ENCODE measurements around the gene PIEZO1. TPM values are rescaled to one million over a fixed set of nuclear protein-coding genes. Genes with fewer than 3 reads are reported as not detected.

The PIEZO1 gene
- total and polyA plus RNA-seq, 10 of the 15 experiments (the other 5 are each of a cell fraction or from before 2014, with no cell fraction given) = 1.3 to 169 (median 33.4) TPM

DNA sequence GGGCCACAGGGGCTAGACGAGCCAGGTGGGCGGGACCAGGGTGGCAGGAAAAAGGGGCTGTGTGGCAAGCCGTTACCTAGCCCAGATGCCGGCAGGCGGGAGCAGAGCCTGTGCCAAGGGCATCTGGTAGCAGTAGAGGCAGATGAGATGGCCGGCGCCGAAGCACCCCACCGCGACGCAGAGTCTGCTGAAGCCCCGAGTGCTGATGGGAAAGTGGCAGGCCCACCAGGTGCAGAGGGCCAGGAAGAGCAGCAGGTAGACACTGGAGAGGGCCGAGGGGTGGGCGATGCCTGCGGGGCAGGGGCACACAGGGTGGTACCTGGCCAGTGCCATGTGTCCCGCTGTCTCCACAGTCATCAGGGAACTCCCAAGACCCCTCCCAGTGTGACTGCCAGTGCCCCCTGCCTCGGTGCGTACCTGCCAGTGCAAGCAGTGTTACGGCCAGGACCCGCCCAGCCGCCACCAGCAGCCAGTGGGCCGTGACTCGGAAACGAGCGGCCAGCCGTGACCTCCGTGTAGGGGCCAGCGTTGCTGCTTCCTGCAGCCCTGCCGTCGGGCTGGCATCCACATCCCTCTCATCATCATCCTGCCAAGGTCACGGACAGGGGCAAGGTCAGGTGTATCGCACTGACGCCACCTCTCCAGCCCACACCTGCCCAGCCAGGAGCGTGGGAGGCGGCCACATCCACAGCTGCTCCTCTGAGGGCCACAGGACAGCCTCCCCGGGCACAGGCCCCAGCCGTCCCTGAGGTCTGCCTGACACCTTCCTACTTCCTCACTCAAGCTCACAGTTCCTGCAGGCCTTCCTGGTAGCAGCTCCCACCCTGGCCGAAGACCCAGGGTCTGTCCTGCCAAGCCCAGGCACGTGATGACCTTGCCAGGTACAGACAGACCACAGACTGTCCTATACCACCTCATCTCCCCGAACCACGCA, 46.6 kb downstream of the PIEZO1 start:
- TSS peak; percentile 50 for BruUV-seq (replicated peaks)
- CTCF ChIA-PET = interaction anchor here (0.6 to 3.1 kb wide), 20 partner anchors 9 to 476 kb away, joined by 3 to 51 read pairs (median 6); partner anchors contain the start of genes APRT, PIEZO1 and ZC3H18
- H3K4me3 ChIP-seq = no peak overlapping the region
- H3K9ac ChIP-seq (ENCODE audit: control insufficient read depth, insufficient read depth, low read length) = no peak overlapping the region
- no peaks in the 10 kb centered on the region for H3K9me3 ChIP-seq (replicated peaks; ENCODE audit: control insufficient read depth, insufficient read depth, low read length)
- RAD21 ChIA-PET (ENCODE audit: unreplicated experiment) = interaction anchor here (0.7 to 1.9 kb wide), 10 partner anchors 31 to 479 kb away, joined by 3 to 50 read pairs (median 7); partner anchors contain the start of genes APRT, CDH15, PIEZO1 and ZNF778
- H3K27ac ChIP-seq (ENCODE audit: control insufficient read depth, insufficient read depth) = no peak overlapping the region
- H3K36me3 ChIP-seq (ENCODE audit: control insufficient read depth in 2 of 2, insufficient read depth in 2 of 2, low read length in 1 of 2) = peaks cover 4 to 45% of the 10 kb centered on the region in 2 experiments; a peak in 3 of 4 replicates
- WGBS (ENCODE audit: insufficient coverage, insufficient replicate concordance, low lambda C conversion rate, missing lambda C conversion rate) = 91% methylated on average over 41 of the region's 41 CpGs
- H3K4me1 ChIP-seq (ENCODE audit: control insufficient read depth, insufficient read depth, low read length) = peaks cover 3% of the 10 kb centered on the region; the same call in 1 of the 2 replicates
- no peaks in the 10 kb centered on the region for H3K79me2 ChIP-seq (ENCODE audit: control insufficient read depth, insufficient read depth, low read length)
- POLR2A ChIA-PET = interaction anchor here (0.9 kb wide), 1 partner anchor 41 kb away, joined by 3 read pairs; no protein-coding TSS in a partner anchor
- no peak overlapping the region for H2AFZ ChIP-seq (ENCODE audit: control insufficient read depth, low read depth, low read length)
- intact Hi-C loops (cut with micrococcal nuclease; ENCODE audit: unreplicated experiment) (no loop called here), in situ Hi-C loops (cut with MboI) (no loop called here)
- DNase-seq (ENCODE audit: low read depth, low spot score) (no peak), FAIRE-seq (no peak), ATAC-seq (no peak)
- H4K20me1 ChIP-seq (ENCODE audit: control insufficient read depth, insufficient read depth) = no peaks in the 10 kb centered on the region
- H3K27me3 ChIP-seq (replicated peaks in 1 of 2; ENCODE audit: control insufficient read depth in 2 of 2, insufficient read depth in 2 of 2, low read length in 1 of 2) = no peaks in the 10 kb centered on the region
- SMC1A ChIA-PET (ENCODE audit: uncharacterized antibody, unreplicated experiment) = interaction anchor here (0.8 to 1.4 kb wide), 9 partner anchors 9 to 469 kb away, joined by 3 to 10 read pairs (median 5); no protein-coding TSS in a partner anchor
- H3K4me2 ChIP-seq (ENCODE audit: control insufficient read depth, insufficient read depth) = no peak overlapping the region
- TF ChIP-seq, protein P1, sequence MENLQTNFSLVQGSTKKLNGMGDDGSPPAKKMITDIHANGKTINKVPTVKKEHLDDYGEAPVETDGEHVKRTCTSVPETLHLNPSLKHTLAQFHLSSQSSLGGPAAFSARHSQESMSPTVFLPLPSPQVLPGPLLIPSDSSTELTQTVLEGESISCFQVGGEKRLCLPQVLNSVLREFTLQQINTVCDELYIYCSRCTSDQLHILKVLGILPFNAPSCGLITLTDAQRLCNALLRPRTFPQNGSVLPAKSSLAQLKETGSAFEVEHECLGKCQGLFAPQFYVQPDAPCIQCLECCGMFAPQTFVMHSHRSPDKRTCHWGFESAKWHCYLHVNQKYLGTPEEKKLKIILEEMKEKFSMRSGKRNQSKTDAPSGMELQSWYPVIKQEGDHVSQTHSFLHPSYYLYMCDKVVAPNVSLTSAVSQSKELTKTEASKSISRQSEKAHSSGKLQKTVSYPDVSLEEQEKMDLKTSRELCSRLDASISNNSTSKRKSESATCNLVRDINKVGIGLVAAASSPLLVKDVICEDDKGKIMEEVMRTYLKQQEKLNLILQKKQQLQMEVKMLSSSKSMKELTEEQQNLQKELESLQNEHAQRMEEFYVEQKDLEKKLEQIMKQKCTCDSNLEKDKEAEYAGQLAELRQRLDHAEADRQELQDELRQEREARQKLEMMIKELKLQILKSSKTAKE (IDR thresholded peaks at IDR 0.05; ENCODE audit: low read depth, poor library complexity, severe bottlenecking) = no peak
- TF ChIP-seq SMAD5 (IDR thresholded peaks at IDR 0.05; ENCODE audit: low read depth) (no peak), SIN3A (IDR thresholded peaks at IDR 0.05; ENCODE audit: low read depth, low read length) (no peak), DPF2 (IDR thresholded peaks at IDR 0.05) (no peak), NFYB (IDR thresholded peaks at IDR 0.05; ENCODE audit: insufficient read depth, low read depth, low read length) (no peak), MXI1 (IDR thresholded peaks at IDR 0.05; ENCODE audit: low read depth, low read length) (no peak), SP1 (IDR thresholded peaks at IDR 0.05; ENCODE audit: low read depth, low read length) (no peak), PAX5 (IDR thresholded peaks at IDR 0.05; ENCODE audit: borderline replicate concordance, low read depth, low read length) (peak; percentile 58; the same call in 1 of the 2 replicates)
- TF ChIP-seq, protein P2, sequence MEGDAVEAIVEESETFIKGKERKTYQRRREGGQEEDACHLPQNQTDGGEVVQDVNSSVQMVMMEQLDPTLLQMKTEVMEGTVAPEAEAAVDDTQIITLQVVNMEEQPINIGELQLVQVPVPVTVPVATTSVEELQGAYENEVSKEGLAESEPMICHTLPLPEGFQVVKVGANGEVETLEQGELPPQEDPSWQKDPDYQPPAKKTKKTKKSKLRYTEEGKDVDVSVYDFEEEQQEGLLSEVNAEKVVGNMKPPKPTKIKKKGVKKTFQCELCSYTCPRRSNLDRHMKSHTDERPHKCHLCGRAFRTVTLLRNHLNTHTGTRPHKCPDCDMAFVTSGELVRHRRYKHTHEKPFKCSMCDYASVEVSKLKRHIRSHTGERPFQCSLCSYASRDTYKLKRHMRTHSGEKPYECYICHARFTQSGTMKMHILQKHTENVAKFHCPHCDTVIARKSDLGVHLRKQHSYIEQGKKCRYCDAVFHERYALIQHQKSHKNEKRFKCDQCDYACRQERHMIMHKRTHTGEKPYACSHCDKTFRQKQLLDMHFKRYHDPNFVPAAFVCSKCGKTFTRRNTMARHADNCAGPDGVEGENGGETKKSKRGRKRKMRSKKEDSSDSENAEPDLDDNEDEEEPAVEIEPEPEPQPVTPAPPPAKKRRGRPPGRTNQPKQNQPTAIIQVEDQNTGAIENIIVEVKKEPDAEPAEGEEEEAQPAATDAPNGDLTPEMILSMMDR (IDR thresholded peaks at IDR 0.05 in 2 of 3, conservative IDR thresholded peaks at IDR 0.05 in 1 of 3; ENCODE audit: control insufficient read depth in 2 of 3, extremely low read depth in 1 of 3, insufficient read depth in 1 of 3, low read depth in 3 of 3, low read length in 3 of 3) = 0 out of 6 replicates have a peak, but pooled peaks of 1 of the 3 experiments have one; percentile 0
- TF ChIP-seq, protein P3, sequence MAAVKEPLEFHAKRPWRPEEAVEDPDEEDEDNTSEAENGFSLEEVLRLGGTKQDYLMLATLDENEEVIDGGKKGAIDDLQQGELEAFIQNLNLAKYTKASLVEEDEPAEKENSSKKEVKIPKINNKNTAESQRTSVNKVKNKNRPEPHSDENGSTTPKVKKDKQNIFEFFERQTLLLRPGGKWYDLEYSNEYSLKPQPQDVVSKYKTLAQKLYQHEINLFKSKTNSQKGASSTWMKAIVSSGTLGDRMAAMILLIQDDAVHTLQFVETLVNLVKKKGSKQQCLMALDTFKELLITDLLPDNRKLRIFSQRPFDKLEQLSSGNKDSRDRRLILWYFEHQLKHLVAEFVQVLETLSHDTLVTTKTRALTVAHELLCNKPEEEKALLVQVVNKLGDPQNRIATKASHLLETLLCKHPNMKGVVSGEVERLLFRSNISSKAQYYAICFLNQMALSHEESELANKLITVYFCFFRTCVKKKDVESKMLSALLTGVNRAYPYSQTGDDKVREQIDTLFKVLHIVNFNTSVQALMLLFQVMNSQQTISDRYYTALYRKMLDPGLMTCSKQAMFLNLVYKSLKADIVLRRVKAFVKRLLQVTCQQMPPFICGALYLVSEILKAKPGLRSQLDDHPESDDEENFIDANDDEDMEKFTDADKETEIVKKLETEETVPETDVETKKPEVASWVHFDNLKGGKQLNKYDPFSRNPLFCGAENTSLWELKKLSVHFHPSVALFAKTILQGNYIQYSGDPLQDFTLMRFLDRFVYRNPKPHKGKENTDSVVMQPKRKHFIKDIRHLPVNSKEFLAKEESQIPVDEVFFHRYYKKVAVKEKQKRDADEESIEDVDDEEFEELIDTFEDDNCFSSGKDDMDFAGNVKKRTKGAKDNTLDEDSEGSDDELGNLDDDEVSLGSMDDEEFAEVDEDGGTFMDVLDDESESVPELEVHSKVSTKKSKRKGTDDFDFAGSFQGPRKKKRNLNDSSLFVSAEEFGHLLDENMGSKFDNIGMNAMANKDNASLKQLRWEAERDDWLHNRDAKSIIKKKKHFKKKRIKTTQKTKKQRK (IDR thresholded peaks at IDR 0.05; ENCODE audit: low read depth, low read length) = no peak
- TF ChIP-seq, protein P4, sequence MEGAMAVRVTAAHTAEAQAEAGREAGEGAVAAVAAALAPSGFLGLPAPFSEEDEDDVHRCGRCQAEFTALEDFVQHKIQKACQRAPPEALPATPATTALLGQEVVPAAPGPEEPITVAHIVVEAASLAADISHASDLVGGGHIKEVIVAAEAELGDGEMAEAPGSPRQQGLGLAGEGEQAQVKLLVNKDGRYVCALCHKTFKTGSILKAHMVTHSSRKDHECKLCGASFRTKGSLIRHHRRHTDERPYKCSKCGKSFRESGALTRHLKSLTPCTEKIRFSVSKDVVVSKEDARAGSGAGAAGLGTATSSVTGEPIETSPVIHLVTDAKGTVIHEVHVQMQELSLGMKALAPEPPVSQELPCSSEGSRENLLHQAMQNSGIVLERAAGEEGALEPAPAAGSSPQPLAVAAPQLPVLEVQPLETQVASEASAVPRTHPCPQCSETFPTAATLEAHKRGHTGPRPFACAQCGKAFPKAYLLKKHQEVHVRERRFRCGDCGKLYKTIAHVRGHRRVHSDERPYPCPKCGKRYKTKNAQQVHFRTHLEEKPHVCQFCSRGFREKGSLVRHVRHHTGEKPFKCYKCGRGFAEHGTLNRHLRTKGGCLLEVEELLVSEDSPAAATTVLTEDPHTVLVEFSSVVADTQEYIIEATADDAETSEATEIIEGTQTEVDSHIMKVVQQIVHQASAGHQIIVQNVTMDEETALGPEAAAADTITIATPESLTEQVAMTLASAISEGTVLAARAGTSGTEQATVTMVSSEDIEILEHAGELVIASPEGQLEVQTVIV (IDR thresholded peaks at IDR 0.05; ENCODE audit: borderline replicate concordance, partially characterized antibody) = no peak

All from GM12878 (cell line).